A549 (cell line): ENCODE data around the gene ERBB2. TPM values are rescaled to one million over a fixed set of nuclear protein-coding genes. Genes with fewer than 3 reads are reported as not detected.

Source experiments
- ATAC-seq, 2 experiments: fragments of 200-7000 bp in 1 of 2; fragments of >200 bp in 1 of 2; cut with Nextera tagmentation in 1 of 2; cut with Tn5 transposase in 1 of 2; 3 replicates each; pipeline versions ENCODE4 v1.8.0 to v1.9.1; 2018 to 2020; ENCODE audit warnings: mild to moderate bottlenecking in 1 of 2, moderate library complexity in 1 of 2
- CTCF ChIA-PET: fragments of 300-600 bp; sonication (Branson Sonifier 250); formaldehyde crosslinking; extraction: SDS; loops from one replicate; lab custom pipeline; 2021; ENCODE audit warnings: antibody characterized with exemption, inconsistent platforms; lab: Yijun Ruan, JAX
- POLR2A ChIA-PET: fragments of 350-600 bp; formaldehyde crosslinking; extraction: SDS; loops from one replicate; lab custom pipeline; 2021; ENCODE audit warnings: antibody characterized with exemption, inconsistent platforms; lab: Yijun Ruan, JAX
- DNase-seq, 2 experiments: peaks; one replicate each; pipeline versions ENCODE4 v3.0.0 to v3.0.0-alpha.2; 2011 to 2016; ENCODE audit warnings: low read depth in 1 of 2, low spot score in 1 of 2
- FAIRE-seq: peaks from 2 replicates; lab custom pipeline; 2011; peaks lifted over from hg19 to GRCh38; lab: Jason Lieb, UNC
- H3K27ac ChIP-seq, 2 experiments: fragments of >200 bp; sonication (Bioruptor Twin); formaldehyde crosslinking; 3 replicates each; pipeline ENCODE4 v1.5.1; 2016 to 2017
- H3K4me1 ChIP-seq: fragments of >200 bp; sonication (Bioruptor Twin); formaldehyde crosslinking; 3 replicates; pipeline ENCODE4 v1.6.1; 2016
- H3K4me2 ChIP-seq: fragments of >200 bp; sonication (Bioruptor Twin); formaldehyde crosslinking; 3 replicates; pipeline ENCODE4 v1.6.1; 2016
- H3K4me3 ChIP-seq: fragments of >200 bp; sonication (Bioruptor Twin); formaldehyde crosslinking; 3 replicates; pipeline ENCODE4 v1.5.1; 2016
- H3K9me3 ChIP-seq: fragments of >200 bp; sonication (Bioruptor Twin); formaldehyde crosslinking; 3 replicates; pipeline ENCODE4 v1.6.1; 2016
- BHLHE40 ChIP-seq: IDR thresholded peaks from 2 replicates; pipeline ENCODE4 v1.6.1; 2012; ENCODE audit warnings: low read depth, low read length, inconsistent platforms
- CHD4 ChIP-seq: fragments of 200-600 bp; sonication (generic); IDR thresholded peaks from 2 replicates; pipeline ENCODE4 v1.6.1; 2016; ENCODE audit warnings: antibody characterized with exemption, mild to moderate bottlenecking, borderline replicate concordance
- ESRRA ChIP-seq: fragments of 150-350 bp; IDR thresholded peaks from 2 replicates; pipeline ENCODE4 v1.6.1; 2014; ENCODE audit warnings: mild to moderate bottlenecking, low read length, borderline replicate concordance
- FOXS1 ChIP-seq: fragments of 250-450 bp; sonication (Bioruptor Pico); IDR thresholded peaks from 2 replicates; pipeline ENCODE4 v1.5.0; 2020; ENCODE audit warnings: mild to moderate bottlenecking, moderate library complexity
- GATA3 ChIP-seq: IDR thresholded peaks from 2 replicates; pipeline ENCODE4 v1.6.1; 2012; ENCODE audit warnings: borderline replicate concordance
- KDM1A ChIP-seq: fragments of 200-600 bp; sonication (generic); IDR thresholded peaks from 2 replicates; pipeline ENCODE4 v1.6.1; 2016; ENCODE audit warnings: low read depth, mild to moderate bottlenecking
- KDM5A ChIP-seq: fragments of 200-600 bp; sonication (generic); IDR thresholded peaks from 2 replicates; pipeline ENCODE4 v1.6.1; 2016; ENCODE audit warnings: antibody characterized with exemption, mild to moderate bottlenecking
- MAZ ChIP-seq: fragments of 150-350 bp; IDR thresholded peaks from 2 replicates; pipeline ENCODE4 v1.6.1; 2014; ENCODE audit warnings: antibody characterized with exemption, low read depth, low read length, borderline replicate concordance
- NR3C1 ChIP-seq: fragments of >200 bp; sonication (Bioruptor Twin); formaldehyde crosslinking; IDR thresholded peaks from 3 replicates; pipeline ENCODE4 v1.6.1; 2017
- RAD21 ChIP-seq, 2 experiments: fragments of >200 bp in 1 of 2; sonication (Bioruptor Twin) in 1 of 2; formaldehyde crosslinking in 1 of 2; IDR thresholded peaks in 1 of 2; conservative IDR thresholded peaks in 1 of 2; 2 replicates in 1 of 2; 3 replicates in 1 of 2; pipeline ENCODE4 v1.6.1; 2012 to 2018; ENCODE audit warnings: inconsistent platforms in 1 of 2
- RNF2 ChIP-seq: fragments of 200-600 bp; sonication (generic); IDR thresholded peaks from 2 replicates; pipeline ENCODE4 v1.6.1; 2016; ENCODE audit warnings: low read depth, mild to moderate bottlenecking, antibody characterized with exemption, moderate library complexity, borderline replicate concordance
- ZSCAN20 ChIP-seq: fragments of 250-450 bp; sonication (Bioruptor Pico); IDR thresholded peaks from 2 replicates; pipeline ENCODE4 v1.8.0; 2022; ENCODE audit warnings: mild to moderate bottlenecking, moderate library complexity
- WGBS: methylation state at CpG from one replicate; pipeline ENCODE4 v1.1.6; 2017; ENCODE audit errors: missing lambda C conversion rate; 5-methylcytosine and 5-hydroxymethylcytosine counted together
- polyA plus RNA-seq, 4 experiments: library from polyadenylated mRNA; depleted of rRNA in 3 of 4; stranded (reverse); fragments of >200 nt; fragmentation: RNase III in 1 of 4; extraction: RNeasy Plus Mini Kit Qiagen cat#74134 plus additional on column Dnase treatment in 1 of 4; gene quantifications; 2 replicates in 3 of 4; 3 replicates in 1 of 4; pipeline ENCODE4 v1.2.3, GENCODE V29; 2011 to 2017
- TF ChIP-seq, protein P1 (sequence below): fragments of >200 bp; sonication (Bioruptor Twin); formaldehyde crosslinking; IDR thresholded peaks from 3 replicates; pipeline ENCODE4 v1.5.1; 2016
- TF ChIP-seq, protein P2 (sequence below): IDR thresholded peaks from 2 replicates; pipeline ENCODE4 v1.6.1; 2012; ENCODE audit warnings: low read depth, borderline replicate concordance
- TF ChIP-seq, protein P3 (sequence below): fragments of 250-450 bp; sonication (Bioruptor Pico); IDR thresholded peaks from 2 replicates; pipeline ENCODE4 v1.5.0; 2021; ENCODE audit warnings: mild to moderate bottlenecking, moderate library complexity, borderline replicate concordance
- TF ChIP-seq, protein P4 (sequence below): fragments of 250-450 bp; sonication (Bioruptor Pico); IDR thresholded peaks from 2 replicates; pipeline ENCODE4 v1.5.0; 2020; ENCODE audit warnings: low read depth, mild to moderate bottlenecking, moderate library complexity
- TF ChIP-seq, protein P5 (sequence below): fragments of 200-600 bp; sonication (generic); IDR thresholded peaks from 2 replicates; pipeline ENCODE4 v1.6.1; 2016; ENCODE audit warnings: antibody characterized with exemption, mild to moderate bottlenecking, moderate library complexity

ERBB2 gene
- polyA plus RNA-seq, 2 of the 4 experiments (the other 2 are of a cell fraction): 22.4 to 32.0 TPM

DNA sequence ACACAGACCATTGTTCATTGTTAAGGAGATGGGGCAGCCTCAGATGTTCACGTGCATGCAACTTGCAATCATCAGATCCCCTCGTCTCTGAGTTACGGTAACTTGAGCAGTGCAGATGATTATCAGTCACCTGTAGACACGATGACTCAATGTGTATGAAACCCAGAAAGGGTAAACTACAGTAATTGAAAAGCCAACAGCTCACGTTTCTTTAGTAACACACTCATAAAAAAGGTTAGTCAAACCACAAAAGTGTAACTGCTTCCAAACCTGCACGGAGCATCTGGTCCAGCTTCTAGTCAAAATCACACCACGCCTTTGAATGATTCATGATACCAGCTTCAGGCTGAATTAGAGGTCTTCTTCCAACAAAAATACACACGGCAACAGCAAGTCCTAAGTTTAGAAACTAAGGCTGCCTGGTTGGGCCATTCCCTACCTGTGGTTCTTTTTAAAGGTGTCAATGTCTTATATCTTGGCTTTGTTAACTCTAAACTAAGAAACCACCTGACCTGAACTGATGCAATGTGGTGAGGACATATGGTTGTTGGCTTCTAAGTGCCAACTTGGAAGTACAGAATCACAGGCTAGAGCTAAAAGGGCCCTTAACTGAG, 70.2 kb downstream of the ERBB2 start:
- FAIRE-seq (no peak), ATAC-seq (no peak), DNase-seq (no peak)
- ChIA-PET CTCF (interaction anchor here (1.0 to 1.6 kb wide), 3 partner anchors 8 to 16 kb away, joined by 3 to 4 read pairs (median 4); no protein-coding TSS in a partner anchor), POLR2A (no interaction called here)
- Histone ChIP-seq H3K4me2 (no peak overlapping the region), H3K4me3 (no peak overlapping the region), H3K27ac (no peak overlapping the region), H3K9me3 (peaks cover 22% of the 10 kb centered on the region), H3K4me1 (no peaks in the 10 kb centered on the region)
- TF ChIP-seq, protein P1, sequence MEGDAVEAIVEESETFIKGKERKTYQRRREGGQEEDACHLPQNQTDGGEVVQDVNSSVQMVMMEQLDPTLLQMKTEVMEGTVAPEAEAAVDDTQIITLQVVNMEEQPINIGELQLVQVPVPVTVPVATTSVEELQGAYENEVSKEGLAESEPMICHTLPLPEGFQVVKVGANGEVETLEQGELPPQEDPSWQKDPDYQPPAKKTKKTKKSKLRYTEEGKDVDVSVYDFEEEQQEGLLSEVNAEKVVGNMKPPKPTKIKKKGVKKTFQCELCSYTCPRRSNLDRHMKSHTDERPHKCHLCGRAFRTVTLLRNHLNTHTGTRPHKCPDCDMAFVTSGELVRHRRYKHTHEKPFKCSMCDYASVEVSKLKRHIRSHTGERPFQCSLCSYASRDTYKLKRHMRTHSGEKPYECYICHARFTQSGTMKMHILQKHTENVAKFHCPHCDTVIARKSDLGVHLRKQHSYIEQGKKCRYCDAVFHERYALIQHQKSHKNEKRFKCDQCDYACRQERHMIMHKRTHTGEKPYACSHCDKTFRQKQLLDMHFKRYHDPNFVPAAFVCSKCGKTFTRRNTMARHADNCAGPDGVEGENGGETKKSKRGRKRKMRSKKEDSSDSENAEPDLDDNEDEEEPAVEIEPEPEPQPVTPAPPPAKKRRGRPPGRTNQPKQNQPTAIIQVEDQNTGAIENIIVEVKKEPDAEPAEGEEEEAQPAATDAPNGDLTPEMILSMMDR: no peak
- 27% methylated on average over 8 of the region's 8 CpGs for WGBS

DNA sequence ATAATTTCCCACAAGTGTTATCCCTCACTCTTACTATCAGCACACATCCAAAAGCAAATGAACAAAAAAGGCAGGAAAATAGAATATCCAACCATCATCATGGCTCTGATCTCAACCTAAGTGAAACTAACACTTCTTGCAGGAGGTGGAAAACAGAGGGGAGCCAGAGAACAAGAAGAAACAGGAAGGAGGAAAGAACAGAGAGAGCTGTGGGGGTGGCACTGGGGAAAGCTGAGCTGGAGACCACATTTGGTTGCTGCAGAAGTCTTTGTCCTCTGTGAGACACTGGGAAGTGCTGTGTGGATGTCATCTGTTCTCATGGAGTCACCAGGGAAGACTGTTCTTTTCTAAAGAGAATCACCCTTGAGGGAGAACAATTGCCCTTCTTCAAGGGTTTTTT, 72.6 kb downstream of the ERBB2 start:
- ATAC-seq: no peak
- no peak for TF ChIP-seq RNF2
- TF ChIP-seq, protein P2, sequence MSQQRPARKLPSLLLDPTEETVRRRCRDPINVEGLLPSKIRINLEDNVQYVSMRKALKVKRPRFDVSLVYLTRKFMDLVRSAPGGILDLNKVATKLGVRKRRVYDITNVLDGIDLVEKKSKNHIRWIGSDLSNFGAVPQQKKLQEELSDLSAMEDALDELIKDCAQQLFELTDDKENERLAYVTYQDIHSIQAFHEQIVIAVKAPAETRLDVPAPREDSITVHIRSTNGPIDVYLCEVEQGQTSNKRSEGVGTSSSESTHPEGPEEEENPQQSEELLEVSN: no peak
- TF ChIP-seq, protein P3, sequence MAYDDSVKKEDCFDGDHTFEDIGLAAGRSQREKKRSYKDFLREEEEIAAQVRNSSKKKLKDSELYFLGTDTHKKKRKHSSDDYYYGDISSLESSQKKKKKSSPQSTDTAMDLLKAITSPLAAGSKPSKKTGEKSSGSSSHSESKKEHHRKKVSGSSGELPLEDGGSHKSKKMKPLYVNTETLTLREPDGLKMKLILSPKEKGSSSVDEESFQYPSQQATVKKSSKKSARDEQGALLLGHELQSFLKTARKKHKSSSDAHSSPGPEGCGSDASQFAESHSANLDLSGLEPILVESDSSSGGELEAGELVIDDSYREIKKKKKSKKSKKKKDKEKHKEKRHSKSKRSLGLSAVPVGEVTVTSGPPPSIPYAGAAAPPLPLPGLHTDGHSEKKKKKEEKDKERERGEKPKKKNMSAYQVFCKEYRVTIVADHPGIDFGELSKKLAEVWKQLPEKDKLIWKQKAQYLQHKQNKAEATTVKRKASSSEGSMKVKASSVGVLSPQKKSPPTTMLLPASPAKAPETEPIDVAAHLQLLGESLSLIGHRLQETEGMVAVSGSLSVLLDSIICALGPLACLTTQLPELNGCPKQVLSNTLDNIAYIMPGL (CRISPR knock-in tag): no peak
- TF ChIP-seq ZSCAN20 (CRISPR knock-in tag): no peak
- no peak for TF ChIP-seq KDM5A
- TF ChIP-seq NR3C1: no peak
- TF ChIP-seq FOXS1: no peak
- TF ChIP-seq GATA3: no peak
- TF ChIP-seq, protein P4, sequence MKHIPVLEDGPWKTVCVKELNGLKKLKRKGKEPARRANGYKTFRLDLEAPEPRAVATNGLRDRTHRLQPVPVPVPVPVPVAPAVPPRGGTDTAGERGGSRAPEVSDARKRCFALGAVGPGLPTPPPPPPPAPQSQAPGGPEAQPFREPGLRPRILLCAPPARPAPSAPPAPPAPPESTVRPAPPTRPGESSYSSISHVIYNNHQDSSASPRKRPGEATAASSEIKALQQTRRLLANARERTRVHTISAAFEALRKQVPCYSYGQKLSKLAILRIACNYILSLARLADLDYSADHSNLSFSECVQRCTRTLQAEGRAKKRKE (CRISPR knock-in tag): no peak
- CTCF ChIA-PET: interaction anchor here (0.6 to 1.4 kb wide), 2 partner anchors 11 to 33 kb away, joined by 3 to 4 read pairs; no protein-coding TSS in a partner anchor
- no peak for DNase-seq
- POLR2A ChIA-PET: no interaction called here
- H3K4me3 ChIP-seq: no peak overlapping the region
- H3K27ac ChIP-seq: no peak overlapping the region
- H3K9me3 ChIP-seq: no peaks in the 10 kb centered on the region
- H3K4me1 ChIP-seq: no peaks in the 10 kb centered on the region
- FAIRE-seq: no peak
- H3K4me2 ChIP-seq: no peak overlapping the region

DNA sequence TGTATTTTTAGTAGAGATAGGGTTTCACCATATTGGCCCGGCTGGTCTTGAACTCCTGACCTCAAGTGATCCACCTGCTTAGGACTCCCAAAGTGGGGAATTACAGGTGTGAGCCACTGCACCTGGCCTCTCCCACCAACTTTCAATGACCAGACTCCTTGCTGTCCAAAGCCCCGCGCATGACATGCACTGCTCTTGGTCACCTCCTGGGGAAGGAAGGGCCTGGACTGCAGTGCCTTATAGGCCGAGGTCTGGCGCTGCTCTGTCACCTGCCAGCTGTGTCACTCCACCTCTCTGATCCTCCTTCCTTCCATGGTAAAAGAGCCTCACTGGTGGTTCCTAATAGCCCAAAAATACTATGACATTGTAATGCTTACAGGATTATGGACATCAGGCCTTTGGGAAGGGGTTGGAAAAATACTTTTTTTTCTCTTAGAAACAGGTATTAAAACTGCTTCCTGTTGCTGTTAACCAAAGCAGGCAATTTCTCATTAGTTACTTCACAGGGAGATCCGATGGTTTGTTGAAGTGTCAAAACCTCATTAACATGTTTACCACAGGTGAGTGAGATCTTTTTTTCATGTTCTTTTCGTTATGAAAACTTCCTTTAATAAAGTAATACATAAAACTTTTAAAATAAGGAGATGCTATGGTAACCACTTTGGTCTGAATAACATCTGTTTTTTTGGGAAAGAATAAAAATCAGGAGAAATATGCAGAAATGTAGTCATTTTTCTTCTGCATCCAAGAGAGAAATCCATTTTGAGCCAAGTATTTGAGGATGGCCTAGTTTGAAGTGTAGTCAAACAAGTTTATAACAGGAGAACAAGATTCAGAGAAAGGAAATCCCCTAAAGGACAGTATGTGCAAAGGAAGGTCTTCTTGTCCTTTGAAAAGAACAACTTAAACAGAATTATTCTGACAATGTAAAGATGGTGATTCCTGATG, 73.4 kb downstream of the ERBB2 start:
- peak; percentile 18 for FAIRE-seq
- POLR2A ChIA-PET: no interaction called here
- H3K4me3 ChIP-seq: no peak overlapping the region
- H3K27ac ChIP-seq: no peak overlapping the region
- CTCF ChIA-PET: interaction anchor here (0.6 to 1.4 kb wide), 2 partner anchors 12 to 32 kb away, joined by 3 to 4 read pairs; no protein-coding TSS in a partner anchor
- WGBS: 71% methylated on average over 7 of the region's 7 CpGs
- TF ChIP-seq RAD21 (conservative IDR thresholded peaks at IDR 0.05 in 1 of 2, IDR thresholded peaks at IDR 0.05 in 1 of 2): no peak
- TF ChIP-seq KDM1A: no peak
- TF ChIP-seq BHLHE40: no peak
- no peak for TF ChIP-seq MAZ
- no peak for TF ChIP-seq ESRRA
- TF ChIP-seq CHD4: no peak
- TF ChIP-seq, protein P5, sequence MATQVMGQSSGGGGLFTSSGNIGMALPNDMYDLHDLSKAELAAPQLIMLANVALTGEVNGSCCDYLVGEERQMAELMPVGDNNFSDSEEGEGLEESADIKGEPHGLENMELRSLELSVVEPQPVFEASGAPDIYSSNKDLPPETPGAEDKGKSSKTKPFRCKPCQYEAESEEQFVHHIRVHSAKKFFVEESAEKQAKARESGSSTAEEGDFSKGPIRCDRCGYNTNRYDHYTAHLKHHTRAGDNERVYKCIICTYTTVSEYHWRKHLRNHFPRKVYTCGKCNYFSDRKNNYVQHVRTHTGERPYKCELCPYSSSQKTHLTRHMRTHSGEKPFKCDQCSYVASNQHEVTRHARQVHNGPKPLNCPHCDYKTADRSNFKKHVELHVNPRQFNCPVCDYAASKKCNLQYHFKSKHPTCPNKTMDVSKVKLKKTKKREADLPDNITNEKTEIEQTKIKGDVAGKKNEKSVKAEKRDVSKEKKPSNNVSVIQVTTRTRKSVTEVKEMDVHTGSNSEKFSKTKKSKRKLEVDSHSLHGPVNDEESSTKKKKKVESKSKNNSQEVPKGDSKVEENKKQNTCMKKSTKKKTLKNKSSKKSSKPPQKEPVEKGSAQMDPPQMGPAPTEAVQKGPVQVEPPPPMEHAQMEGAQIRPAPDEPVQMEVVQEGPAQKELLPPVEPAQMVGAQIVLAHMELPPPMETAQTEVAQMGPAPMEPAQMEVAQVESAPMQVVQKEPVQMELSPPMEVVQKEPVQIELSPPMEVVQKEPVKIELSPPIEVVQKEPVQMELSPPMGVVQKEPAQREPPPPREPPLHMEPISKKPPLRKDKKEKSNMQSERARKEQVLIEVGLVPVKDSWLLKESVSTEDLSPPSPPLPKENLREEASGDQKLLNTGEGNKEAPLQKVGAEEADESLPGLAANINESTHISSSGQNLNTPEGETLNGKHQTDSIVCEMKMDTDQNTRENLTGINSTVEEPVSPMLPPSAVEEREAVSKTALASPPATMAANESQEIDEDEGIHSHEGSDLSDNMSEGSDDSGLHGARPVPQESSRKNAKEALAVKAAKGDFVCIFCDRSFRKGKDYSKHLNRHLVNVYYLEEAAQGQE: no peak
- no peaks in the 10 kb centered on the region for H3K9me3 ChIP-seq
- ATAC-seq: no peak
- no peaks in the 10 kb centered on the region for H3K4me1 ChIP-seq
- H3K4me2 ChIP-seq: no peak overlapping the region
- no peak for DNase-seq
